Measurements from ENCODE around the gene ITGAL.

GRCh38 chr16:30569746-30570635 is 97.4 kb downstream of the ITGAL start:
- no peak for TF ChIP-seq CTCF (IDR thresholded peaks at IDR 0.05; ENCODE audit: extremely low read depth in 1 of 2, insufficient read depth in 1 of 2, low read depth in 1 of 2, low read length in 2 of 2)
- no peak for TF ChIP-seq POLR2A (IDR thresholded peaks at IDR 0.05; ENCODE audit: low read depth, low read length)
- TF ChIP-seq MAX (IDR thresholded peaks at IDR 0.05; ENCODE audit: insufficient read depth, insufficient read length): no peak
- no peak for TF ChIP-seq POLR2AphosphoS5 (IDR thresholded peaks at IDR 0.05; ENCODE audit: insufficient read depth, low read depth, low read length)
- TF ChIP-seq MYC (IDR thresholded peaks at IDR 0.05; ENCODE audit: low read depth, low read length): no peak
- no peak for TF ChIP-seq EZH2 (IDR thresholded peaks at IDR 0.05; ENCODE audit: borderline replicate concordance, low read depth, low read length, severe bottlenecking)

All from endothelial cell of umbilical vein (primary cell).